HepG2 (cell line): ENCODE data around the gene LRP5. TPM values are rescaled to one million over a fixed set of nuclear protein-coding genes. Genes with fewer than 3 reads are reported as not detected.

Experiments used
- EHMT2 ChIP-seq: fragments of 200-600 bp; sonication (generic); IDR thresholded peaks from 2 replicates; pipeline ENCODE4 v1.7.0; 2017; ENCODE audit warnings: antibody characterized with exemption, low read depth, low read length, borderline replicate concordance
- ESRRA ChIP-seq: sonication (generic); formaldehyde crosslinking; IDR thresholded peaks from 2 replicates; pipeline ENCODE4 v1.5.1; 2020; ENCODE audit warnings: mild to moderate bottlenecking, low read depth, missing genetic modification reagents
- FOSL1 ChIP-seq: sonication (generic); formaldehyde crosslinking; IDR thresholded peaks from 2 replicates; pipeline ENCODE4 v1.9.0; 2021; ENCODE audit warnings: missing genetic modification reagents, borderline replicate concordance
- IRX3 ChIP-seq: sonication (generic); formaldehyde crosslinking; IDR thresholded peaks from 2 replicates; pipeline ENCODE4 v1.8.1; 2023; ENCODE audit warnings: mild to moderate bottlenecking, low read depth, missing genetic modification reagents, borderline replicate concordance
- MED8 ChIP-seq: sonication (generic); formaldehyde crosslinking; IDR thresholded peaks from 2 replicates; pipeline ENCODE4 v1.8.1; 2023; ENCODE audit warnings: mild to moderate bottlenecking, missing genetic modification reagents; ENCODE audit not compliant: insufficient replicate concordance
- NFYB ChIP-seq: sonication (generic); formaldehyde crosslinking; IDR thresholded peaks from 2 replicates; pipeline ENCODE4 v1.4.0; 2020; ENCODE audit warnings: missing genetic modification reagents
- PCBP2 ChIP-seq: fragments of 200-400 bp; formaldehyde crosslinking; optimal IDR thresholded peaks from 2 replicates; pipeline ENCODE3; 2018; ENCODE audit warnings: low read length, low read depth; ENCODE audit not compliant: poor library complexity, severe bottlenecking
- SCMH1 ChIP-seq: sonication (generic); formaldehyde crosslinking; IDR thresholded peaks from 2 replicates; pipeline ENCODE4 v1.9.0; 2021; ENCODE audit warnings: missing genetic modification reagents, mild to moderate bottlenecking, borderline replicate concordance
- SRF ChIP-seq: IDR thresholded peaks from 2 replicates; pipeline ENCODE4 v1.6.1; 2011; ENCODE audit warnings: mild to moderate bottlenecking, low read depth, low read length, moderate library complexity
- TCF7L2 ChIP-seq: IDR thresholded peaks from 2 replicates; pipeline ENCODE4 v1.6.1; 2011; ENCODE audit warnings: mild to moderate bottlenecking, low read depth, low read length, moderate library complexity
- TGIF2 ChIP-seq: IDR thresholded peaks from 2 replicates; pipeline ENCODE4 v1.6.1; 2016; ENCODE audit warnings: control low read depth, missing compliant biosample characterization
- U2AF2 ChIP-seq: fragments of 200-400 bp; formaldehyde crosslinking; IDR thresholded peaks from 2 replicates; pipeline ENCODE4 v1.6.1; 2017; ENCODE audit warnings: low read depth, mild to moderate bottlenecking, low read length
- YEATS4 ChIP-seq: sonication (generic); formaldehyde crosslinking; IDR thresholded peaks from 2 replicates; pipeline ENCODE4 v1.4.0; 2020; ENCODE audit warnings: missing genetic modification reagents, borderline replicate concordance
- ZFP36 ChIP-seq: fragments of 150-350 bp; IDR thresholded peaks from 2 replicates; pipeline ENCODE4 v1.6.1; 2018; ENCODE audit warnings: borderline replicate concordance, low read length, low read depth; ENCODE audit not compliant: partially characterized antibody
- ZNF180 ChIP-seq: sonication (generic); formaldehyde crosslinking; IDR thresholded peaks from 2 replicates; pipeline ENCODE4 v1.4.0; 2020; ENCODE audit warnings: low read depth, missing genetic modification reagents, borderline replicate concordance
- ZNF430 ChIP-seq: sonication (generic); formaldehyde crosslinking; IDR thresholded peaks from 2 replicates; pipeline ENCODE4 v1.9.0; 2021; ENCODE audit warnings: mild to moderate bottlenecking, missing genetic modification reagents
- ZNF543 ChIP-seq: sonication (generic); formaldehyde crosslinking; IDR thresholded peaks from 2 replicates; pipeline ENCODE4 v1.4.0; 2020; ENCODE audit warnings: mild to moderate bottlenecking, missing genetic modification reagents
- ZNF674 ChIP-seq: sonication (generic); formaldehyde crosslinking; IDR thresholded peaks from 2 replicates; pipeline ENCODE4 v1.5.0; 2020; ENCODE audit warnings: low read depth, mild to moderate bottlenecking, missing genetic modification reagents
- ZNF788 ChIP-seq: sonication (generic); formaldehyde crosslinking; IDR thresholded peaks from 2 replicates; pipeline ENCODE4 v1.5.0; 2020; ENCODE audit warnings: mild to moderate bottlenecking, missing genetic modification reagents, borderline replicate concordance
- ZNF83 ChIP-seq: sonication (generic); formaldehyde crosslinking; IDR thresholded peaks from 2 replicates; pipeline ENCODE4 v1.4.0; 2020; ENCODE audit warnings: missing genetic modification reagents, mild to moderate bottlenecking, borderline replicate concordance
- ZSCAN22 ChIP-seq: sonication (generic); formaldehyde crosslinking; IDR thresholded peaks from 2 replicates; pipeline ENCODE4 v1.4.0; 2020; ENCODE audit warnings: mild to moderate bottlenecking, missing genetic modification reagents
- polyA plus RNA-seq, 8 experiments: library from polyadenylated mRNA; depleted of rRNA in 3 of 8; stranded (reverse) in 7 of 8; unstranded in 1 of 8; fragments of >200 nt; fragmentation: Illumina TruSeq in 4 of 8; extraction: Trizol in 4 of 8; gene quantifications; 2 replicates each; pipeline versions ENCODE4 v1.2.1 to v1.2.3, GENCODE V29; 2011 to 2016; ENCODE audit warnings: low read depth in 4 of 8, missing spikeins in 1 of 8, mixed read lengths in 1 of 8; ENCODE audit not compliant: insufficient read depth in 1 of 8
- total RNA-seq, 5 experiments: library from RNA; depleted of rRNA; stranded (reverse); fragments of >200 nt; fragmentation: Illumina TruSeq; extraction: Trizol; gene quantifications; 2 replicates each; pipeline ENCODE4 v1.2.3, GENCODE V29; 2016; ENCODE audit warnings: low read depth in 1 of 5
- TF ChIP-seq, protein P1 (sequence below): sonication (generic); formaldehyde crosslinking; IDR thresholded peaks from 2 replicates; pipeline ENCODE4 v1.8.1; 2022; ENCODE audit warnings: mild to moderate bottlenecking, missing genetic modification reagents
- TF ChIP-seq, protein P2 (sequence below): sonication (generic); formaldehyde crosslinking; IDR thresholded peaks from 2 replicates; pipeline ENCODE4 v1.4.0; 2020; ENCODE audit warnings: missing genetic modification reagents, borderline replicate concordance
- TF ChIP-seq, protein P3 (sequence below): sonication (generic); formaldehyde crosslinking; IDR thresholded peaks from 2 replicates; pipeline ENCODE4 v1.5.0; 2020; ENCODE audit warnings: missing genetic modification reagents

The LRP5 gene
- total and polyA plus RNA-seq, 2 of the 13 experiments (the other 11 are each of a cell fraction or from before 2014, with no cell fraction given), result 40.4 to 64.0 TPM

DNA sequence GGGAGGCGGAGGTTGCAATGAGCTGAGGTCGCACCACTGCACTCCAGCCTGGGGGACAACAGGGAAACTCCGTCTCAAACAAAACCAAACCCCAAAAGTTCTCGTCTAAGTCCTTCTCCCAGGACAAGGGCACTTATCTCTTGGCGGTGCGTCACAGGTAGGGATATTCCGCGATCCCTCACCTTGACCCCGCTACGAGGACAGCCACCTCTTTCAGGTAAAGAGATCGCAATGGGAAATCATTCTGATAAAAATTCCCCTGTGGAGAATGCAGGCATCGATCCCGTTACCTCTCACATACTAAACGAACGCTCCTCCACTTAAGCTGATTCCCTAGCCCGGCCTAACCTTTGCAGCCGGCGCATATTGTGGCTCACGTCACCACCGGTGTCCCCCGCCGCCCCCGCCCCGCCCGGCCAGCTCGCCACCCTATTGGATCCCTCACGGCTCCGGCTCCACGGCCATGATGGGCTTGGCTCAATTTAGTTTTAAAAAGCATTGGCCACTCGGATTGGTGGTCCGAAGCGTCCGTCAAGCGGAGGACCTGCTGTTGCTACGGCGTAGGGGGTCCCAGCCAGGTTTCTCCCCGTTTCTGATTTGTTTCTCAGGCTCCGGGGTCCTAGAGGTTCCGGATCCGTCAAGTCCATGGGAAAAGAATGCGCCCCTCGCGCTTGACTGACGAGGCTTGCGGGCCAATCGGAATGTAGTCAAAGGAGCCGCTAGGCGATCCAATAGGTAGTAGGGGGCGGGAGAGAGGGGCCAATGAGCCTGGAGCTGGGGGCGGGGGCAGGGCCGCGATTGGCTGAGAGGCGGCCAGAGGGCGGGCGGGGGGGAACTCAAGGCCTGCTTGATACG, 147.7 kb downstream of the LRP5 start (continued):
- TF ChIP-seq TCF7L2, result no peak
- no peak for TF ChIP-seq FOSL1 (CRISPR knock-in tag)
- TF ChIP-seq ZNF430 (CRISPR knock-in tag), result peak; percentile 83
- TF ChIP-seq ZNF543 (CRISPR knock-in tag), result no peak
- TF ChIP-seq U2AF2, result no peak
- peak; percentile 50 for TF ChIP-seq ZFP36
- TF ChIP-seq TGIF2 (CRISPR knock-in tag), result no peak
- TF ChIP-seq EHMT2, result no peak
- TF ChIP-seq YEATS4, result no peak
- TF ChIP-seq ZNF83, result no peak
- no peak for TF ChIP-seq PCBP2
- TF ChIP-seq, protein P1, sequence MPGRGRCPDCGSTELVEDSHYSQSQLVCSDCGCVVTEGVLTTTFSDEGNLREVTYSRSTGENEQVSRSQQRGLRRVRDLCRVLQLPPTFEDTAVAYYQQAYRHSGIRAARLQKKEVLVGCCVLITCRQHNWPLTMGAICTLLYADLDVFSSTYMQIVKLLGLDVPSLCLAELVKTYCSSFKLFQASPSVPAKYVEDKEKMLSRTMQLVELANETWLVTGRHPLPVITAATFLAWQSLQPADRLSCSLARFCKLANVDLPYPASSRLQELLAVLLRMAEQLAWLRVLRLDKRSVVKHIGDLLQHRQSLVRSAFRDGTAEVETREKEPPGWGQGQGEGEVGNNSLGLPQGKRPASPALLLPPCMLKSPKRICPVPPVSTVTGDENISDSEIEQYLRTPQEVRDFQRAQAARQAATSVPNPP (CRISPR knock-in tag), result no peak
- peak; percentile 81 for TF ChIP-seq NFYB
- TF ChIP-seq SCMH1 (CRISPR knock-in tag), result no peak
- peak; percentile 95 for TF ChIP-seq ESRRA
- no peak for TF ChIP-seq IRX3 (CRISPR knock-in tag)
- TF ChIP-seq, protein P2, sequence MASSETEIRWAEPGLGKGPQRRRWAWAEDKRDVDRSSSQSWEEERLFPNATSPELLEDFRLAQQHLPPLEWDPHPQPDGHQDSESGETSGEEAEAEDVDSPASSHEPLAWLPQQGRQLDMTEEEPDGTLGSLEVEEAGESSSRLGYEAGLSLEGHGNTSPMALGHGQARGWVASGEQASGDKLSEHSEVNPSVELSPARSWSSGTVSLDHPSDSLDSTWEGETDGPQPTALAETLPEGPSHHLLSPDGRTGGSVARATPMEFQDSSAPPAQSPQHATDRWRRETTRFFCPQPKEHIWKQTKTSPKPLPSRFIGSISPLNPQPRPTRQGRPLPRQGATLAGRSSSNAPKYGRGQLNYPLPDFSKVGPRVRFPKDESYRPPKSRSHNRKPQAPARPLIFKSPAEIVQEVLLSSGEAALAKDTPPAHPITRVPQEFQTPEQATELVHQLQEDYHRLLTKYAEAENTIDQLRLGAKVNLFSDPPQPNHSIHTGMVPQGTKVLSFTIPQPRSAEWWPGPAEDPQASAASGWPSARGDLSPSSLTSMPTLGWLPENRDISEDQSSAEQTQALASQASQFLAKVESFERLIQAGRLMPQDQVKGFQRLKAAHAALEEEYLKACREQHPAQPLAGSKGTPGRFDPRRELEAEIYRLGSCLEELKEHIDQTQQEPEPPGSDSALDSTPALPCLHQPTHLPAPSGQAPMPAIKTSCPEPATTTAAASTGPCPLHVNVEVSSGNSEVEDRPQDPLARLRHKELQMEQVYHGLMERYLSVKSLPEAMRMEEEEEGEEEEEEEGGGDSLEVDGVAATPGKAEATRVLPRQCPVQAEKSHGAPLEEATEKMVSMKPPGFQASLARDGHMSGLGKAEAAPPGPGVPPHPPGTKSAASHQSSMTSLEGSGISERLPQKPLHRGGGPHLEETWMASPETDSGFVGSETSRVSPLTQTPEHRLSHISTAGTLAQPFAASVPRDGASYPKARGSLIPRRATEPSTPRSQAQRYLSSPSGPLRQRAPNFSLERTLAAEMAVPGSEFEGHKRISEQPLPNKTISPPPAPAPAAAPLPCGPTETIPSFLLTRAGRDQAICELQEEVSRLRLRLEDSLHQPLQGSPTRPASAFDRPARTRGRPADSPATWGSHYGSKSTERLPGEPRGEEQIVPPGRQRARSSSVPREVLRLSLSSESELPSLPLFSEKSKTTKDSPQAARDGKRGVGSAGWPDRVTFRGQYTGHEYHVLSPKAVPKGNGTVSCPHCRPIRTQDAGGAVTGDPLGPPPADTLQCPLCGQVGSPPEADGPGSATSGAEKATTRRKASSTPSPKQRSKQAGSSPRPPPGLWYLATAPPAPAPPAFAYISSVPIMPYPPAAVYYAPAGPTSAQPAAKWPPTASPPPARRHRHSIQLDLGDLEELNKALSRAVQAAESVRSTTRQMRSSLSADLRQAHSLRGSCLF (CRISPR knock-in tag), result no peak
- no peak for TF ChIP-seq ZSCAN22
- no peak for TF ChIP-seq ZNF180
- TF ChIP-seq, protein P3, sequence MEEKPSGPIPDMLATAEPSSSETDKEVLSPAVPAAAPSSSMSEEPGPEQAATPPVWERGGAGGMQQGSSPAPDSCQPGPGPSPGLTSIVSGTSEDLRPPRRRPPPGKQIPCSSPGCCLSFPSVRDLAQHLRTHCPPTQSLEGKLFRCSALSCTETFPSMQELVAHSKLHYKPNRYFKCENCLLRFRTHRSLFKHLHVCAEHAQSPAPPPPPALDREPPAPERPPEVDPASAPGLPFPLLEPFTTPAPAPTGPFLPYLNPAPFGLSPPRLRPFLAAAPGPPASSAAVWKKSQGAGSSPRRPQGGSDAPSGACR (CRISPR knock-in tag), result peak; percentile 65; the same call in 1 of the 2 replicates
- peak; percentile 69; the same call in 1 of the 2 replicates for TF ChIP-seq ZNF788 (CRISPR knock-in tag)
- TF ChIP-seq MED8 (CRISPR knock-in tag), result no peak
- TF ChIP-seq SRF, result no peak
- TF ChIP-seq ZNF674 (CRISPR knock-in tag), result no peak
